ENCODE results near the gene KMT2D. TPM values are rescaled to one million over a fixed set of nuclear protein-coding genes. Genes with fewer than 3 reads are reported as not detected.

The KMT2D gene
- total RNA-seq, 4 donors from 2014 or later = 88.1 to 121 (median 104) TPM

GRCh38 chr12:49032679-49033447 is 27.7 kb downstream of the KMT2D start:
- no peak overlapping the region for H3K4me3 ChIP-seq
- no peaks in the 10 kb centered on the region for H3K9me3 ChIP-seq
- TF ChIP-seq POLR2AphosphoS5 (IDR thresholded peaks at IDR 0.05) = no peak
- TF ChIP-seq EP300 (IDR thresholded peaks at IDR 0.05) = no peak
- TF ChIP-seq POLR2A (IDR thresholded peaks at IDR 0.05) = no peak
- TF ChIP-seq CTCF (IDR thresholded peaks at IDR 0.05) = no peak
- no peaks in the 10 kb centered on the region for H3K4me1 ChIP-seq
- peaks cover 83% of the 10 kb centered on the region for H3K36me3 ChIP-seq
- DNase-seq (ENCODE audit: low spot score in 2 of 2) = peak in 1 of 2 donors; percentile 52
- 80% methylated on average over 3 of the region's 3 CpGs for WGBS
- H3K27ac ChIP-seq = no peak overlapping the region
- H3K27me3 ChIP-seq = no peaks in the 10 kb centered on the region

GRCh38 chr12:49032276-49032675 is 28.3 kb downstream of the KMT2D start:
- WGBS = 77% methylated on average over 4 of the region's 4 CpGs
- Histone ChIP-seq H3K4me1 (no peaks in the 10 kb centered on the region), H3K36me3 (peaks cover 83% of the 10 kb centered on the region), H3K27ac (no peak overlapping the region), H3K27me3 (no peaks in the 10 kb centered on the region), H3K9me3 (no peaks in the 10 kb centered on the region), H3K4me3 (no peak overlapping the region)
- no peak for TF ChIP-seq POLR2AphosphoS5 (IDR thresholded peaks at IDR 0.05)
- no peak for TF ChIP-seq POLR2A (IDR thresholded peaks at IDR 0.05)
- TF ChIP-seq EP300 (IDR thresholded peaks at IDR 0.05) = no peak
- TF ChIP-seq CTCF (IDR thresholded peaks at IDR 0.05) = no peak
- peak in 1 of 2 donors; percentile 56 for DNase-seq (ENCODE audit: low spot score in 2 of 2)

- no peak for TF ChIP-seq POLR2A (IDR thresholded peaks at IDR 0.05)
- no peak for TF ChIP-seq EP300 (IDR thresholded peaks at IDR 0.05)
- no peak for TF ChIP-seq POLR2AphosphoS5 (IDR thresholded peaks at IDR 0.05)
- no peak for TF ChIP-seq CTCF (IDR thresholded peaks at IDR 0.05)
- H3K27ac ChIP-seq = no peak overlapping the region
- peak; percentile 52 to 64 for DNase-seq (ENCODE audit: low spot score in 2 of 2)
- no peaks in the 10 kb centered on the region for H3K27me3 ChIP-seq
- 89% methylated on average over 5 of the region's 8 CpGs for WGBS
- no peaks in the 10 kb centered on the region for H3K4me1 ChIP-seq
- H3K4me3 ChIP-seq = no peak overlapping the region
- H3K9me3 ChIP-seq = no peaks in the 10 kb centered on the region
- H3K36me3 ChIP-seq = peaks cover 83% of the 10 kb centered on the region
Observed at GRCh38 chr12:49031573-49032161, 28.9 kb downstream of the KMT2D start.

GRCh38 chr12:49030714-49031572 is 29.7 kb downstream of the KMT2D start:
- Histone ChIP-seq H3K4me3 (no peak overlapping the region), H3K27me3 (no peaks in the 10 kb centered on the region), H3K4me1 (no peaks in the 10 kb centered on the region), H3K36me3 (peaks cover 87% of the 10 kb centered on the region), H3K27ac (no peak overlapping the region), H3K9me3 (no peaks in the 10 kb centered on the region)
- peak; percentile 56 to 62 for DNase-seq (ENCODE audit: low spot score in 2 of 2)
- TF ChIP-seq EP300 (IDR thresholded peaks at IDR 0.05) (no peak), POLR2AphosphoS5 (IDR thresholded peaks at IDR 0.05) (no peak), CTCF (IDR thresholded peaks at IDR 0.05) (no peak), POLR2A (IDR thresholded peaks at IDR 0.05) (no peak)
- WGBS = 96% methylated on average over 18 of the region's 19 CpGs
